HTERT RPE-1 (cell line): Measurements from ENCODE around the gene DAPK1.

ENCODE experiments used
- in situ Hi-C: fragments of 300-500 bp; cut with MboI; formaldehyde crosslinking; loops from 4 replicates; pipeline ENCODE4 v1.14.3; 2020; ENCODE audit warnings: low sequenced_read_pairs

DAPK1 gene

GRCh38 chr9:87516222-87516925 lies 18.7 kb downstream of the DAPK1 start:
- in situ Hi-C loops, result no loop called here

DNA sequence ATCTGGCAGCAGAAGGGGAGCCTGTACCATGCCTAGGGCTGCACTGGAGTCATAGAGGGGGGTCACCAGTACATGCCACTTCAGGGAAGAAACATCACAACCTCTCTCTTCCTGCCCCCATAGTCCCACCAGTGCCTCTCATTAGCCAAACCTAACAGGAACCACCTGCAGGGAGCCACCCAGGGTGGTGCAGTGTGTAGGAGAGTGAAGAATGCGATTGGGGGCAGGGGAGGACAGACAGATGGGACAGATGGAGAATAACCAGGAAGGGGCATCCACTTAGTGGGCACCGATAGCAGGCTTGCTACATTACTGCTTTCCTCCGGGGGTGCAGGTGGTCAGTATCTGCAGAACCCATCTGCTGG lies 19.2 kb downstream of the DAPK1 start:
- in situ Hi-C loops, result no loop called here

DNA sequence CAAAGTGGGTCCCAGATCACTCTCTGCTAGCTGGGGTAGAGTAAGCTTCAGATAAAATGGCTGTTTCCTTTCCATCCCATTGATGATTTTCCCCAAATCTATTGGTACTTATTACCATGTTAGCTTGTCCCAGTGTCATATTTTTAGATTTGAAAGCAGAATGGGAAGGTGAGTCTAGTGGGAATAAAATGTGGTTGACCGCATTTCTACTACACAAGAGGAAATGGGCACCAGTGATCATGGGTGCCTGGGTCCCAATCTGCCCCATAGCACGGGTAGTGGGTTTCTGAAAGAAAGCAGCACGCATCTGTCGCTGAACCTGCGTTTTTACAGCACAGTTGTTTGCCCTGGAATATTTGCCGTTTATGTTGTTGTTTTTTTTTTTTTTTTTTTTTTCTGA lies 20.1 kb downstream of the DAPK1 start:
- in situ Hi-C loops, result no loop called here

DNA sequence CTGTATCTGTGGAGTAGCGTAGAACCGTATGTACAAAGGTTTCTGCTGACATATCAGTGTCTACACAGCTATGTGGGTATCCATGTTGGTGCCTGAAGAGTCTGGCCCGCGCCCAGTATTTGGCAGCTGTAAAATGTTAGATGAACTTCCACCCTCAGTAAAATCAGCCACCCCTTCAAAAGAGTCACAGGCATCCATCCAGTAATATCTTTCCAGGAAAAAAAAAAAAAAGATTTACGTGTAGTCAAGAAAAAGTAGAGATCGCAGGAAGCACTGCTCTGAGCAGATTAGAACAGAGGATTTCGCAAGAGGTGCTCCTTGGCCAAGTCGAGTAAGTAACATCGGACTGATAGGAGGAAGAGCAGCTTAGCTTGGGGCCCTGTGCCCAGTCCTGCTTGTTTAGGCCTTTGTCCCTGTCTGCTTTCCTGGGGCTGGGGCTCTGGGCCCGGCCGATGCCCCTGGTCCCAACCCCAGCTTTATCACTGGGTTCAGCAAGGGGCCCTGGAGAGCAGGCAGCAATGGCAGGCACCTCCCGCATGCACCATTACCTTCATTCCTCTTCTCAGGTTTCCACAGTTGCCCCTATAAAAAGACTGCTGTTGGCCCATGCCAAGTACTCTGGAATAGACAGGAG lies 21.2 kb downstream of the DAPK1 start:
- in situ Hi-C loops, result no loop called here

- in situ Hi-C loops, result no loop called here
Measured at GRCh38 chr9:87519461-87519860, 21.8 kb downstream of the DAPK1 start.

DNA sequence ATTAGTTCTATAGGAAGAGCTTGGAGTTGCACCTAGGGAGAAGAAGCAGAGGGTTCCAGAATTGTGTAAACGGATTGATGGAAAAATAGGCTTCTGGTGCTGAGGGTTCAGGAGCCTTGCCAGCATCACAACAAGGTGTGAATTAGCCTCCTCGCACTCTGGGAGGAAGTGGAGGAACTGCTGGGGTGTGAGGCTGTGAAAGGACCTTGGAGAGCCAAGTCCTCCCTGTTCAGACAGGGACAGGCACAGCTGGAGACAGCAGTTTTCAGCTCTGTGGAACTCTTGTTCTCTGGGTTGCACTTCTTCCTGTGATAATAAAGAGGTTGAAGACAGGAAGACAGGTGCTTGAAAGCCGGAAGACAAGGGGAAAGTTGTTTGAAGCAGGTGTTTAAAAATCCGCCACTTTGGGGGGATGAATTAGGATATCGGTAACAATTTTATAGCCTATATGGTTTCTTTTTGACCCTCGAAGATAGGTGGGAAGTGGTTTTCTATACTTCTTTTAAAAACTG lies 22.6 kb downstream of the DAPK1 start:
- in situ Hi-C loops, result no loop called here

DNA sequence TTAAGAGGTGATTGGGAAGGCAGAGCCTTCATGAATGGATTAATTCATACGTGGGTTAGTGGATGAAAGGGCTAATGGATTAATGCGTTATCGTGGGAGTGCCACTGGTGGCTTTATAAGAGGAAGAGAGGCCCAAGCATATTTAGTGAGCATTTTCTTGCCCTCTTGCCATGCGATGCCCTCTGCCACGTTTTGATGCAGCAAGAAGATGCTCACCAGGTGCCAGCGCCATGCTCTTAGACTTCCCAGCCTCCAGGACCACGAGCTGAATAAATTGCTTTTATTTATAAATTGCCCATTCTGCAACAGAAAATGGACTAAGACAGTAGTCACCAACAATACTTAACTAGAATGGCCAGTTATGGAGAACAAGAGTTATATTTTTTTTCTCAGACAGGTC lies 24.2 kb downstream of the DAPK1 start:
- in situ Hi-C loops, result no loop called here

DNA sequence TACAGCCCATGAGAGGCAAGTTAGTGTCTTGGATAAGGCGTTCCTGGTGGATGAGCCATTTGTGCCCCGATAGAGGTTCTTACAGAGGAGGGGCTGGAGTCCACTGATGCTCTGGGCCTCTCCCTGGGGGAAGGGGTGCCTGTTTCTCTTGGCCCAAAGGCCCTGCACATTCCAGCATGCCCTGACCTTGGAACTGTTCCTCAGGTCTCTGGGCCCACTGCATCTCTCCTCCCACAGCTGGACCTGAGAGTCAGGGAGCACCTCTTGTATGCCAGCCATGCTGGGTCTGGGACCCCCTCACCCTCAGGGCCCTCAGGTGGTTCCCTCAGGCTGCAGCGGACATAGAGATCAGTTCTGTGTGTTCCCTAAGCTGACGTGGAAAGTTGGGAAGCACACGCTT lies 26.4 kb downstream of the DAPK1 start:
- in situ Hi-C loops, result no loop called here

- in situ Hi-C loops, result no loop called here
Measured at GRCh38 chr9:87525546-87526303, 28.1 kb downstream of the DAPK1 start.

DNA sequence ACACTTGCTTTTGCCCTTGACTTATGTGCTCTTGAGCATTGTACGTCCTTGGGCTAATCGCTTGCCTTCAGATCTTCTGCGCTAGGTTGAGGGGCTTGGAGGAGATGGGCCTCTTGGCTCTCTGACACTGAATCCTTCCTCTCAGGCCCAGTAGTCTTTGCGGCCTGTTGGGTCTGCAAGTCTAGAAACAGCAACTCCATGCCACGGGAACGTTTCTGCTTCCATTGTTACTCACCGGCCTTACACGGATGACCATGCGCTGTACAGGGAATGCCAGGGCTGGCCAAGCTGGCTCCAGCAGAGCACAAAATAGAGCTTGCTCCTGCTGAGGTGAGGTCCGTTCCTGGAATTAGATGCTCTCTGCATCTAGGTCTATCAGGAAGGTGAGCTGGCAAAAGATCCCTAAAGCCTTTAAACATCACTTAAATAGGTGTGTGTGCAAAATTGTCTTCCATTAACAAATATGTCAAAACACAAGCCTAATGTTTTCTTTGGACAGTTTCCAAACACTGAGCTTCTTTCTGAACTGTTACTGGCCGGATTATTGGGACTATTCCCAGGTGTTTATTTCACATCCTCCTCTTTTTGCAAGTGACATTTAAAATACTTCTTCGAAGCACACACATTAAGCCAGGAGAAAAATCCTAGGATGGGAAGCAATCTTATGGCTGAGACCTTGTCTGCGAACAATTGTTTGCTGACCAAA lies 29.7 kb downstream of the DAPK1 start:
- in situ Hi-C loops, result no loop called here

DNA sequence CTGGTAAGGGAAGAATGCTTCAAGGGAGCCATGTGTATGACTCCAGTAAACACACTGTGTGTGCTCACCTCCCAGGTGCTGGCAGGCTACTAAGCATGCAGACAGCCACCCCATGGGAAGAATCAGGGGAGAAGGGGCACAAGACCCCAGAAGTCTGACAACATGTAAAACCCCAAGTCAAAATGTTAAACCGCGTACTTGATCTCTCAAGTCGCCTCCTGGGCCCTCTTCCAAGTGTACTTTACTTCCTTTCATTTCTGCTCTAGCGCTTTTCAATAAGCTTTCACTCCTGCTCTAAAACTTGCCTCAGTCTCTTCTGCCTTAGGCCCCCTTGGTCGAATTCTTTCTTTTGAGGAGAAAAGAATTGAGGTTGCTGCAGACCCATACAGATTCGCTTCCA lies 31.3 kb downstream of the DAPK1 start:
- in situ Hi-C loops, result no loop called here

GRCh38 chr9:87529671-87530070 lies 32.0 kb downstream of the DAPK1 start:
- in situ Hi-C loops, result no loop called here

- in situ Hi-C loops, result no loop called here
Measured at GRCh38 chr9:87530716-87531115, 33.0 kb downstream of the DAPK1 start.

GRCh38 chr9:87531370-87532295 lies 34.0 kb downstream of the DAPK1 start:
- in situ Hi-C loops, result no loop called here

GRCh38 chr9:87533271-87533670 lies 35.6 kb downstream of the DAPK1 start:
- in situ Hi-C loops, result no loop called here

DNA sequence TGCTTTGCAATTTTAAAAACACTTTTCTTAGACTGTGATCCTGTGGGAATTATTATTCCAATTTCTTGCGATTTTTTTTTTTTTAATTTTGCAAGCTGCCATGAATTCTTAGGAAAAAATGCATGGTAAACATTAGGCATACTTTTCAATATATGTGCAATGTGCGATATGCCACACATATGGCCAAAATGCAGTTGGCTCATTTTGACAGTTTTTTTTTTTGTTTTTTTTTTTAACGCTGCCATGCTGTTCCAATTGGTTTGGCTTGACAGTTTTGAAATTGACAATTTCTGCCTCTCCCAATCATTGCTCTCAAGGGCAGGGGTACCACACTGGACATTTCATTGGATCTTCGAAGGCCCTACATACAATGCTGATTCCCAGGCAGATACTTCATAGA lies 36.4 kb downstream of the DAPK1 start:
- in situ Hi-C loops, result no loop called here

DNA sequence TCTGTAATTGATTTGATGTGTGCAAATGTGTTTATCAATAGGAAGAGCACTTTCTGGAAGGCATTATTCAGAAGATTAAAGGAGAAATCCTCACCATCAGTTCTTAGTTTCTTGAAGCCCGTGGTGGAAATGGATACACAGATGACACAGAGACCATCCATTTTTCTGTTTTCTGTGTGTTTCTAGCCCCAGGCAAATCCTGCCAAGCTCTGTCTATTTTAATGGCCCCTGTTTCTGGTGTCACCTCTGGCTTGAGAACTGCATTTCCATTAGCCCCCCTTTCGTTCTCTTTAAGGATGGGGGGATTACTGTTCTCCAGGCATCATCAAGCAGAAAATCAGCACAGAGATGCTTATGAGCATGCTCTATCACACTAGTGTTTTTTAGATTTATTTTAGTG lies 37.3 kb downstream of the DAPK1 start:
- in situ Hi-C loops, result no loop called here

GRCh38 chr9:87535817-87536539 lies 38.3 kb downstream of the DAPK1 start:
- in situ Hi-C loops, result no loop called here

GRCh38 chr9:87537625-87538024 lies 40.0 kb downstream of the DAPK1 start:
- in situ Hi-C loops, result no loop called here
